Ovary (tissue), 3 donors: Measurements from ENCODE around the gene UNC5C.

Experiments used
- CTCF ChIP-seq, 3 donors: fragments of 450-650 bp in 2 of 3; fragments of 200-600 bp in 1 of 3; IDR thresholded peaks; one replicate each; pipeline versions ENCODE4 v1.5.1 to v1.8.0; 2016 to 2022; ENCODE audit warnings: antibody characterized with exemption in 3 of 3, mild to moderate bottlenecking in 1 of 3
- EP300 ChIP-seq: sonication (generic); formaldehyde crosslinking; IDR thresholded peaks from one replicate; pipeline ENCODE4 v1.6.1; 2017; ENCODE audit warnings: antibody characterized with exemption
- POLR2A ChIP-seq: fragments of 450-650 bp; IDR thresholded peaks from one replicate; pipeline ENCODE4 v1.6.1; 2017; ENCODE audit warnings: antibody characterized with exemption, mild to moderate bottlenecking, moderate library complexity
- donor health status: DM: no; HTN: no; CAD: no.

- no peak for TF ChIP-seq CTCF (IDR thresholded peaks at IDR 0.05)
- TF ChIP-seq EP300, result no peak
- no peak for TF ChIP-seq POLR2A
Observed at GRCh38 chr4:95528388-95528948, 20.3 kb downstream of the UNC5C start.
